Spleen (tissue), 7 donors: ENCODE data around the gene SYNJ2.

Experiments
- CTCF ChIP-seq, 11 experiments: fragments of 200-600 bp in 7 of 11; fragments of 450-650 bp in 4 of 11; sonication (generic) in 4 of 11; IDR thresholded peaks in 8 of 11; conservative IDR thresholded peaks in 3 of 11; 1 replicate in 7 of 11; 2 replicates in 4 of 11; pipeline versions ENCODE4 v1.4.0 to v1.8.0; 2016 to 2021; ENCODE audit warnings: antibody characterized with exemption in 11 of 11, inconsistent platforms in 4 of 11, mild to moderate bottlenecking in 1 of 11
- POLR2A ChIP-seq, 3 donors: fragments of 450-650 bp; IDR thresholded peaks; one replicate each; pipeline ENCODE4 v1.5.1; 2017; ENCODE audit warnings: antibody characterized with exemption in 3 of 3, mild to moderate bottlenecking in 1 of 3
- POLR2AphosphoS5 ChIP-seq, 3 donors: sonication (generic); formaldehyde crosslinking; IDR thresholded peaks; one replicate each; pipeline ENCODE4 v1.5.1; 2017; ENCODE audit warnings: antibody characterized with exemption in 3 of 3
- donor health status: DM: no; HTN: no; CAD: no; lungs with moderate emphysema.
- donor health status: DM: no; HTN: no; CAD: no.
- donor health status: DM: no; HTN: no; CAD: no.

- TF ChIP-seq POLR2A (IDR thresholded peaks at IDR 0.05): no peak
- TF ChIP-seq CTCF (IDR thresholded peaks at IDR 0.05 in 8 of 11, conservative IDR thresholded peaks at IDR 0.05 in 3 of 11): no peak
- no peak for TF ChIP-seq POLR2AphosphoS5 (IDR thresholded peaks at IDR 0.05)
Measured at GRCh38 chr6:158047127-158047518, 65.5 kb downstream of the SYNJ2 start.
